ENCODE data around the gene ARNT2.

GRCh38 chr15:80577552-80578205 lies 173.5 kb downstream of the ARNT2 start:
- no peak for TF ChIP-seq CTCF (IDR thresholded peaks at IDR 0.05)
- no peak for TF ChIP-seq ZFX (IDR thresholded peaks at IDR 0.05; ENCODE audit: borderline replicate concordance)

Measured in 22Rv1 (cell line).